ENCODE results near the gene KRTAP2-4. TPM values are rescaled to one million over a fixed set of nuclear protein-coding genes. Genes with fewer than 3 reads are reported as not detected.
A peak's percentile ranks its signal among the peaks of the same experiment; 100 is the strongest.

Gene KRTAP2-4
- total RNA-seq, 1 experiment from 2014 or later, result 0.76 TPM

- TF ChIP-seq EZH2phosphoT487 (IDR thresholded peaks at IDR 0.05; ENCODE audit: borderline replicate concordance), result no peak
- no peak for TF ChIP-seq SIN3A (IDR thresholded peaks at IDR 0.05; ENCODE audit: low read depth)
- TF ChIP-seq EGR1 (IDR thresholded peaks at IDR 0.05; ENCODE audit: low read depth), result no peak
- TF ChIP-seq ATF3 (IDR thresholded peaks at IDR 0.05), result no peak
- TF ChIP-seq EZH2 (IDR thresholded peaks at IDR 0.05), result no peak
- TF ChIP-seq TCF7L2 (IDR thresholded peaks at IDR 0.05; ENCODE audit: borderline replicate concordance, extremely low read depth, insufficient read depth, insufficient read length), result no peak
- no peak for TF ChIP-seq POLR2A (IDR thresholded peaks at IDR 0.05; ENCODE audit: borderline replicate concordance, extremely low read depth, insufficient read depth, insufficient read length)
- TF ChIP-seq YY1 (IDR thresholded peaks at IDR 0.05; ENCODE audit: extremely low read depth, insufficient replicate concordance, low read depth, low read length), result no peak
- no peak for TF ChIP-seq ELF1 (IDR thresholded peaks at IDR 0.05; ENCODE audit: borderline replicate concordance, low read depth)
- TF ChIP-seq JUND (IDR thresholded peaks at IDR 0.05), result 0 out of 2 replicates have a peak, but pooled peaks have one; percentile 9
- no peak for TF ChIP-seq RAD21 (IDR thresholded peaks at IDR 0.05; ENCODE audit: low read depth)
- 0 out of 2 replicates have a peak, but pooled peaks have one; percentile 19 for TF ChIP-seq CBX3 (IDR thresholded peaks at IDR 0.05; ENCODE audit: low read depth)
Observed at GRCh38 chr17:41061964-41062363, 3.7 kb downstream of the KRTAP2-4 start (continued).

GRCh38 chr17:41060052-41060604 is 5.6 kb downstream of the KRTAP2-4 start, which contains the start of gene KRTAP2-3:
KRTAP2-3 (minus strand) TSS chr17:41060114; CDS start chr17:41060050, 64 bp downstream.
- RAD21 ChIA-PET (ENCODE audit: low non-redundant PET in 1 of 2, low total read pairs in 2 of 2, uncharacterized antibody in 2 of 2, unreplicated experiment in 2 of 2), result no interaction called here
- H3K36me3 ChIP-seq (ENCODE audit: control insufficient read depth in 1 of 2, insufficient read depth in 2 of 2, low read length in 2 of 2), result peaks cover 0 to 5% of the 10 kb centered on the region in 2 experiments; a peak in 1 of 4 replicates
- peaks cover 0 to 9% of the 10 kb centered on the region in 2 experiments; a peak in 1 of 4 replicates for H3K9me3 ChIP-seq (ENCODE audit: control insufficient read depth in 1 of 2, insufficient read depth in 1 of 2, low read depth in 1 of 2, low read length in 2 of 2)
- H3K4me2 ChIP-seq (ENCODE audit: low read length), result peak within 1 kb of the TSS; percentile 28
- no peaks in the 10 kb centered on the region for H3K79me2 ChIP-seq (ENCODE audit: insufficient read depth, low read length)
- no TSS peak for BruUV-seq (replicated peaks)
- DNase-seq (ENCODE audit: low read depth, low spot score) (peak; percentile 86), ATAC-seq (peak; percentile 73)
- no peaks in the 10 kb centered on the region for H3K9me2 ChIP-seq (ENCODE audit: insufficient read depth)
- H3K27ac ChIP-seq (ENCODE audit: low read depth, low read length), result peak within 1 kb of the TSS; percentile 85
- TF ChIP-seq JUND (IDR thresholded peaks at IDR 0.05), result peak; percentile 82
- TF ChIP-seq YY1 (IDR thresholded peaks at IDR 0.05; ENCODE audit: extremely low read depth, insufficient replicate concordance, low read depth, low read length), result peak; percentile 68
- peak; percentile 71 for TF ChIP-seq CEBPB (IDR thresholded peaks at IDR 0.05; ENCODE audit: low read depth)
- 0 out of 2 replicates have a peak, but pooled peaks have one; percentile 58 for TF ChIP-seq SRF (IDR thresholded peaks at IDR 0.05; ENCODE audit: low read depth)
- TF ChIP-seq EZH2 (IDR thresholded peaks at IDR 0.05), result no peak
- TF ChIP-seq TCF7L2 (IDR thresholded peaks at IDR 0.05; ENCODE audit: borderline replicate concordance, extremely low read depth, insufficient read depth, insufficient read length), result peak; percentile 43
- TF ChIP-seq RAD21 (IDR thresholded peaks at IDR 0.05; ENCODE audit: low read depth), result no peak
- peak; percentile 49; the same call in 1 of the 2 replicates for TF ChIP-seq SIN3A (IDR thresholded peaks at IDR 0.05; ENCODE audit: low read depth)
- TF ChIP-seq, protein P1, sequence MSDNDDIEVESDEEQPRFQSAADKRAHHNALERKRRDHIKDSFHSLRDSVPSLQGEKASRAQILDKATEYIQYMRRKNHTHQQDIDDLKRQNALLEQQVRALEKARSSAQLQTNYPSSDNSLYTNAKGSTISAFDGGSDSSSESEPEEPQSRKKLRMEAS (IDR thresholded peaks at IDR 0.05), result peak; percentile 90
- TF ChIP-seq ZFX (IDR thresholded peaks at IDR 0.05), result no peak
- peak; percentile 86; the same call in 1 of the 2 replicates for TF ChIP-seq CBX3 (IDR thresholded peaks at IDR 0.05; ENCODE audit: low read depth)
- peak; percentile 88 for TF ChIP-seq SP1 (IDR thresholded peaks at IDR 0.05; ENCODE audit: low read depth)
- TF ChIP-seq ATF3 (IDR thresholded peaks at IDR 0.05), result 0 out of 2 replicates have a peak, but pooled peaks have one; percentile 27
- TF ChIP-seq EZH2phosphoT487 (IDR thresholded peaks at IDR 0.05; ENCODE audit: borderline replicate concordance), result no peak
- TF ChIP-seq FOSL1 (IDR thresholded peaks at IDR 0.05; ENCODE audit: low read depth), result peak; percentile 90
- POLR2A ChIA-PET, result no interaction called here
- CTCF ChIA-PET, result no interaction called here
- no peaks in the 10 kb centered on the region for H3K27me3 ChIP-seq (ENCODE audit: insufficient read depth, low read length)
- peaks cover 39 to 60% of the 10 kb centered on the region in 2 experiments for H3K4me1 ChIP-seq (ENCODE audit: control insufficient read depth in 1 of 2, insufficient read depth in 2 of 2, low read length in 2 of 2)
- peak within 1 kb of the TSS; percentile 4 for H2AFZ ChIP-seq (ENCODE audit: low read depth, low read length, poor library complexity, severe bottlenecking)
- no peaks in the 10 kb centered on the region for H4K20me1 ChIP-seq (ENCODE audit: insufficient read depth)
- no peak within 1 kb of the TSS for H3K4me3 ChIP-seq (replicated peaks in 1 of 2; ENCODE audit: low read depth in 1 of 2, low read length in 2 of 2)
- H3K9ac ChIP-seq (ENCODE audit: low read length), result peak within 1 kb of the TSS; percentile 10
- intact Hi-C loops (cut with micrococcal nuclease), result no loop called here
